HUES48 (cell line): Measurements from ENCODE around the gene MYO7B.

Experiments used
- H3K27ac ChIP-seq: one replicate; pipeline ENCODE4 v1.7.0; 2013; ENCODE audit warnings: low read depth, low read length, inconsistent platforms
- H3K27me3 ChIP-seq: 2 replicates; pipeline ENCODE4 v1.6.1; 2013; ENCODE audit warnings: mild to moderate bottlenecking, low read length; ENCODE audit not compliant: control insufficient read depth, insufficient read depth
- H3K36me3 ChIP-seq: 2 replicates; pipeline ENCODE4 v1.6.1; 2013; ENCODE audit warnings: low read length; ENCODE audit not compliant: control insufficient read depth, insufficient read depth
- H3K4me1 ChIP-seq: 2 replicates; pipeline ENCODE4 v1.6.1; 2013; ENCODE audit warnings: mild to moderate bottlenecking, low read length; ENCODE audit not compliant: control insufficient read depth, insufficient read depth
- H3K4me3 ChIP-seq: 2 replicates; pipeline ENCODE4 v1.5.1; 2013; ENCODE audit warnings: mild to moderate bottlenecking, low read depth, low read length
- H3K9ac ChIP-seq: 2 replicates; pipeline ENCODE4 v1.6.1; 2013; ENCODE audit warnings: mild to moderate bottlenecking, low read depth, low read length, moderate library complexity
- H3K9me3 ChIP-seq: 2 replicates; pipeline ENCODE4 v1.6.1; 2013; ENCODE audit warnings: low read length; ENCODE audit not compliant: control insufficient read depth, insufficient read depth

The MYO7B gene

GRCh38 chr2:127510073-127510472 lies 25.4 kb upstream of the MYO7B start:
- no peaks in the 10 kb centered on the region for H3K27me3 ChIP-seq
- H3K4me1 ChIP-seq = peaks cover 12% of the 10 kb centered on the region
- no peaks in the 10 kb centered on the region for H3K9me3 ChIP-seq
- H3K27ac ChIP-seq = no peak overlapping the region
- peaks cover 52% of the 10 kb centered on the region for H3K36me3 ChIP-seq
- H3K4me3 ChIP-seq = no peak overlapping the region
- no peak overlapping the region for H3K9ac ChIP-seq

GRCh38 chr2:127511090-127511695 lies 24.3 kb upstream of the MYO7B start:
- no peak overlapping the region for H3K4me3 ChIP-seq
- H3K36me3 ChIP-seq = peaks cover 55% of the 10 kb centered on the region

GRCh38 chr2:127511917-127512316 lies 23.6 kb upstream of the MYO7B start:
- Histone ChIP-seq H3K4me1 (peaks cover 28% of the 10 kb centered on the region), H3K9ac (no peak overlapping the region), H3K27me3 (no peaks in the 10 kb centered on the region), H3K36me3 (peaks cover 56% of the 10 kb centered on the region), H3K27ac (no peak overlapping the region), H3K4me3 (no peak overlapping the region), H3K9me3 (no peaks in the 10 kb centered on the region)

More at GRCh38 chr2:127511090-127511695, 24.3 kb upstream of the MYO7B start:
- Histone ChIP-seq H3K9ac (no peak overlapping the region), H3K4me1 (peaks cover 23% of the 10 kb centered on the region), H3K9me3 (no peaks in the 10 kb centered on the region), H3K27me3 (no peaks in the 10 kb centered on the region), H3K27ac (no peak overlapping the region)

- H3K27ac ChIP-seq = no peak overlapping the region
- H3K9ac ChIP-seq = no peak overlapping the region
- peaks cover 28% of the 10 kb centered on the region for H3K4me1 ChIP-seq
- no peaks in the 10 kb centered on the region for H3K27me3 ChIP-seq
- peaks cover 61% of the 10 kb centered on the region for H3K36me3 ChIP-seq
- H3K9me3 ChIP-seq = no peaks in the 10 kb centered on the region
- H3K4me3 ChIP-seq = no peak overlapping the region
Measured at GRCh38 chr2:127512362-127512761, 23.1 kb upstream of the MYO7B start.

- Histone ChIP-seq H3K9ac (no peak overlapping the region), H3K27me3 (no peaks in the 10 kb centered on the region), H3K9me3 (no peaks in the 10 kb centered on the region), H3K36me3 (peaks cover 72% of the 10 kb centered on the region), H3K4me3 (no peak overlapping the region), H3K27ac (no peak overlapping the region), H3K4me1 (peaks cover 28% of the 10 kb centered on the region)
Measured at GRCh38 chr2:127514076-127514475, 21.4 kb upstream of the MYO7B start.

GRCh38 chr2:127514485-127514884 lies 21.0 kb upstream of the MYO7B start:
- Histone ChIP-seq H3K27me3 (no peaks in the 10 kb centered on the region), H3K27ac (no peak overlapping the region), H3K9me3 (no peaks in the 10 kb centered on the region), H3K36me3 (peaks cover 75% of the 10 kb centered on the region), H3K4me1 (peaks cover 28% of the 10 kb centered on the region), H3K4me3 (no peak overlapping the region), H3K9ac (no peak overlapping the region)

GRCh38 chr2:127515383-127515915 lies 20.0 kb upstream of the MYO7B start:
- Histone ChIP-seq H3K36me3 (peaks cover 83% of the 10 kb centered on the region), H3K27ac (no peak overlapping the region), H3K9ac (no peak overlapping the region), H3K4me3 (no peak overlapping the region), H3K27me3 (no peaks in the 10 kb centered on the region), H3K4me1 (peaks cover 28% of the 10 kb centered on the region), H3K9me3 (no peaks in the 10 kb centered on the region)

GRCh38 chr2:127516041-127516762 lies 19.3 kb upstream of the MYO7B start:
- Histone ChIP-seq H3K9ac (no peak overlapping the region), H3K36me3 (peaks cover 83% of the 10 kb centered on the region), H3K9me3 (no peaks in the 10 kb centered on the region), H3K4me3 (no peak overlapping the region), H3K4me1 (peaks cover 28% of the 10 kb centered on the region), H3K27ac (no peak overlapping the region), H3K27me3 (no peaks in the 10 kb centered on the region)

- no peaks in the 10 kb centered on the region for H3K9me3 ChIP-seq
- peaks cover 28% of the 10 kb centered on the region for H3K4me1 ChIP-seq
- H3K4me3 ChIP-seq = no peak overlapping the region
- no peak overlapping the region for H3K9ac ChIP-seq
- H3K36me3 ChIP-seq = peaks cover 86% of the 10 kb centered on the region
- H3K27me3 ChIP-seq = no peaks in the 10 kb centered on the region
- no peak overlapping the region for H3K27ac ChIP-seq
Measured at GRCh38 chr2:127517465-127517864, 18.0 kb upstream of the MYO7B start.

- Histone ChIP-seq H3K27me3 (no peaks in the 10 kb centered on the region), H3K9me3 (no peaks in the 10 kb centered on the region), H3K4me1 (peaks cover 13% of the 10 kb centered on the region), H3K36me3 (peaks cover 84% of the 10 kb centered on the region), H3K9ac (no peak overlapping the region), H3K27ac (no peak overlapping the region), H3K4me3 (no peak overlapping the region)
Measured at GRCh38 chr2:127520424-127520823, 15.1 kb upstream of the MYO7B start.

GRCh38 chr2:127523269-127523939 lies 12.1 kb upstream of the MYO7B start:
- Histone ChIP-seq H3K9me3 (no peaks in the 10 kb centered on the region), H3K27ac (no peak overlapping the region), H3K4me3 (no peak overlapping the region), H3K4me1 (peaks cover 14% of the 10 kb centered on the region), H3K27me3 (no peaks in the 10 kb centered on the region), H3K9ac (no peak overlapping the region), H3K36me3 (peaks cover 55% of the 10 kb centered on the region)
